Activated CD8-positive, alpha-beta memory T cell treated with anti-CD3 and anti-CD28 coated beads for 4 hours (primary cell): ENCODE measurements around the gene SEMA3A.
"Not testable (repeated sequence)": the region's sequence is repeated elsewhere in the genome, so short reads cannot be mapped to it uniquely, and the experiment has no call there.

Experiments used
- DNase-seq, 2 donors: peaks; one replicate each; pipeline ENCODE4 v3.0.0-alpha.2; 2020; ENCODE audit warnings: low read depth in 2 of 2

SEMA3A gene

DNA sequence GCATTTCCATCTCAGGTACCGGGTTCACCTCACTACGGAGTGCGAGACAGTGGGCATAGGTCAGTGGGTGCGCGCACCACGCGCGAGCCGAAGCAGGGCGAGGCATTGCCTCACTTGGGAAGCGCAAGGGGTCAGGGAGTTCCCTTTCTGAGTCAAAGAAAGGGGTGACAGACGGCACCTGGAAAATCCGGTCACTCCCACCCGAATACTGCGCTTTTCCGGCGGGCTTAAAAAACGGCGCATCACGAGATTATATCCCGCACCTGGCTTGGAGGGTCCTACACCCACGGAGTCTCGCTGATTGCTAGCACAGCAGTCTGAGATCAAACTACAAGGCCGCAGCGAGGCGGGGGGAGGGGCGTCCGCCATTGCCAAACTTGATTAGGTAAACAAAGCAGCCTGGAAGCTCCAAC is 132.1 kb downstream of the SEMA3A start:
- DNase-seq, result not testable (repeated sequence)

- DNase-seq, result no peak
Observed at GRCh38 chr7:84060760-84061261, 133.8 kb downstream of the SEMA3A start.

DNA sequence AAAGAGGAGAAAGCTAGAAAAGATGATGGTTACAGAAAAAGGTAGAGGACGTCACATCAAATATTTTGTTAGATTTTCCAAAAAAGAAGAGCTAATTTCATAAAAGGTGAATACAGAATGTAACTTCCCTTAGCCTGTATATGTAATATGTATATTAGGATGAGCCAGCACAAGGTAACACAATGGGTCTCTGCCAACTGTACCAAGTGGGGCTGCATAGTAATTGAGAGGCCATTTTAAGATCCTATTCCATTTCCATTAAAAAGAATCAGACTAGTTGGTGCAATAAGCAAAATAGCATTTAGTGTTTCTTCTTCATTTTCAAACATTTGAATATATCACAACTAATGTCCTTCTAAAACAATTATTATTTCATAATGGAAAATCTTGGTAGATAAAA is 134.6 kb downstream of the SEMA3A start:
- DNase-seq, result no peak

GRCh38 chr7:84058311-84059076 is 136.1 kb downstream of the SEMA3A start:
- no peak for DNase-seq

DNA sequence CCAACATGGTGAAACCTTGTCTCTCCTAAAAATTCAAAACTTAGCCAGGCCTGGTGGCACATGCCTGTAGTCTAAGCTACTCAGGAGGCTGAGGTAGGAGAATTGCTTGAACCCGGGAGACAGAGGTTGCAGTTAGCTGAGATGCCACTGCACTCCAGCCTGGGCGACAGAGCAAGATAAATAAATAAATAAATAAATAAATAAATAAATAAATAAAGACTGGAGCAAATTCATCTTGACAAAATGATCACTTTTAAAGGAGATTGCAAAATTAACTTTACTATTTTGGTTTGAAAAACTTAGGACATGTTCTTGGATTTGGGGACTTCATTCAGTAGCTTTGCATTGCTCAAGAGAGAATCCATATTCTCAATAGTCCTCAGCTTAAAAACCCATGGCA is 137.0 kb downstream of the SEMA3A start:
- no peak for DNase-seq

DNA sequence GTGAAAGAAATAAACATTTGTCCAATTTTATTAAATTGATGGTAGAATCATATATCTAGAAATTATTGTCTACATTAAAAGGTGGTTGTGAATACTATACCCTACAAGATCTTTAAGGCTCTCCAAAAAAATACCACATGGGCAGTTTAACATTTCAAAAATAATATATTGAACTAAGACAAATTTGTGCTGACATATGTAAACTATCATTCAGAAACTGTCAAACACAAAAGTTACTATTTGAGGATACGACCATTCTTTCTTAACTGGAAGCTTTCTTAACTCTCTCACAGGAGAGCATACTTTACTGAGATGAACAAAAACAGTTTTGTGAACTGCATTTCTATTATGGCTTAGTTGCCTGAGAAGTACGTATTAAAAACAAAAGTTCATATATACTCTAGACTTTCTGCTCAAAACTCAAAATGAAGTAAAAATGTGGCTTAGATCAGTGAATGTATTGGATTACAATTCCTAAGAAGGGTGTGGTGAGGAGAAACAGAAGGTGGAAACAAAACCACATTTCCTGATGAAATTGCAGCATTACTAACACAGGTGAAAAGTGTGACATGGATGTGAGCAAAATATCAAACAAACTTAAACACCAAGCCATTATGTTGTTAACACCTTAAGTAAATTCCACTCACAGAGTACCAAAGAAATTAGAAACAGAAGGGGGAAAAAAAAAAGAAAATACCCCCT is 138.5 kb downstream of the SEMA3A start:
- DNase-seq, result no peak

DNA sequence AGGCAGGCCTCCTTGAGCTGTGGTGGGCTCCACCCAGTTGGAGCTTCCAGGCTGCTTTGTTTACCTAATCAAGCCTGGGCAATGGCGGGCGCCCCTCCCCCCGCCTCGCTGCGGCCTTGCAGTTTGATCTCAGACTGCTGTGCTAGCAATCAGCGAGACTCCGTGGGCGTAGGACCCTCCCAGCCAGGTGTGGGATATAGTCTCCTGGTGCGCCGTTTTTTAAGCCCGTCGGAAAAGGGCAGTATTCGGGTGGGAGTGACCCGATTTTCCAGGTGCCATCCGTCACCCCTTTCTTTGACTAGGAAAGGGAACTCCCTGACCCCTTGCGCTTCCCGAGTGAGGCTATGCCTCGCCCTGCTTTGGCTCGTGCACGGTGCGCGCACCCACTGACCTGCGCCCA is 139.4 kb downstream of the SEMA3A start:
- DNase-seq, result not testable (repeated sequence)

GRCh38 chr7:84049071-84049836 is 145.3 kb downstream of the SEMA3A start:
- DNase-seq, result no peak

DNA sequence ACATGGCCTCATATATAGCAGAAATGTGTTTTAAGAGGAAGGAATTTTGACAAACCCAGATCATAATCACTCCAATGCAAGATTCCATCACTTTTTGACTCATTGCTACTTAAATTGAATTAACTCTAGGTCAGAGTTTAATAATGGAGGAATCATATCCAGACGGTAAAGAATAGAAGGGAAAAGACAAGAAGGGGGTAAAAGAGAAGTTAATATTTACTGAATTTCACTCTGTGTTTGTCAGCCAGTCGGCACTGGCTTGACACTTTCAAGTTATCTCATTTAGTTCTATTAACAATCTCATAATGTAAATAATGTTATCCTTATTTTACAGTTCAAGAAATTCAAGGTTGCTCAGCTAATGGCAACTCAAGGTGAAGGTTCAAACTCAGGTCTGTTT is 147.5 kb downstream of the SEMA3A start:
- no peak for DNase-seq

DNA sequence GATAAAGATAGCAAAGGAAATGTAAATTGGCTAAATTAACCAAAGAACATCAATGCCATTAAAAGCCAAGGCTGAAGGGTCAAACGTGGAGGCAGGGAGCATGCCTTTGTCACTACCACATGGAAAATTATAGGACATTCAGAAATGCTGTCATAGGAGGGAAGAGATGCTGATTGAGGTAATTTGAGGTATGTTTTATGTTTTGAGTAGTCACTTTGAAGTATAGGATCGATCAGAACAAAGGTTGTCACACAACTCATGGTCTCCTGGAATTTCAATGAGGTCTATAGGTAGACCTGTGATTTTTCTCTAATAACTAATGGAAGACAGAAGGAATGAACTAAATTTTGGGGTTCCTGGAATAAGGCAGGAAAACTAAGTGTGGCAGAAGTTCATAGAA is 149.8 kb downstream of the SEMA3A start:
- DNase-seq, result no peak

DNA sequence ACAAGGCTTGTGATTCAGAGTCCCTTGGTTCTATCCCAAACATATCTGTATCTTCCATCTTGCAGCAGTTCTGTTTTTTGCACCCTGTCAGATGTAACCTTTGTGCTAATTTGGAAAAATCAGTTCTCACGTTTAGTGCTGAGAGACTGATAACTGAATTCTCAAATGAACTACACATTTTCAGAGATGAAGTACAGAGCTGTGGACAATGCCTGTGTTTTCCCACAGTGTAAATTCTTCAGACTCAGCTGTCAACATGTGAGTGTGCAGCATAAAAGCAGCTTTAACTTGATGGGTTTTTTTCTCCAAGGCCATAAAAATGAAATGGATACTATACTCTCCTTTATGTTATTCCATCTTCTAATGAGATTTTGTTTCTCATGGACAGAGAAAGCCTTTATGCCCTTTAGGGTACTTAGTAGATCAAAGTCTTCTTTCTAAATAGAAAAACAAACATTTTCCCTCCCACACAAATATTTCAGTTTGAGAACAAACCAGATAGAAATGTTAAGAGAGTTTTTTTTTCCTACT is 150.9 kb downstream of the SEMA3A start:
- no peak for DNase-seq

DNA sequence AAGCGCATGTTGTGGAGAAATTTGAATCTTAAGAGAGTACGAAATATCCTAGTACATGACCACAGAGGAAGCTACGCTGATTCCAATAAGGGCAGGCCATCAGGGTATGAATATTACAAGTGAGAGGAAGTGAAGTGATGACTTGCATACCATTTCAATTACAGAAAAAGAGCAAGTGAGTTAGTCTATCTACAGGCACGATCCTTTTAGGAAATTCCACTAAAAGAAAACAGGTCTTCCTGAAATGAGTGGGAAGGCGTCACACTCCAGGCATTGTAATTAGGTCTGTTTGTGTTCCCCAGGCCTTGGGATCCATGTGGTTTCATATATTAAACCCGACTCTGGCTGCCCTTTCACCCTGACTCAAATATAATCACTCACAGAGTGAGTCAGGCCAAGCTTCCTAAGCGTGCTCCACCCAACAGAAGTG is 152.5 kb downstream of the SEMA3A start:
- no peak for DNase-seq

DNA sequence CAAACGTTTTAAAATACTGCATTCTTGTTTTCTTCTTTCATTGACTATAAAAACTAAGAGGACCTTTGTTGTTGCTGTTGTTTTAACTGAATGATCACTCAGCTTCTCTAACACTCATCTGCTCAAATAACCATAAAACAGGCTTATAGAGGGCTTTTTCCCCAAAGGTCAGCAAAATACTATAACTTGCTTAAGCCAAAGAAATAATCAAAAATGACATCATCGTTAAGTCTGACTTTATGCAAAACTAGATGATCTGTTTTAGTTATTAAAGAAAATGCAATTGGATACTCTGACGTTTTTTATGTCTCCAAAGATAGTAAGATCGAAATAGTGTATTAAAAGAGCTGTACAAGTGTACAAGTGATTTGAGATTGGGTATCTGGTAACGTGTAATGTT is 152.9 kb downstream of the SEMA3A start:
- no peak for DNase-seq

DNA sequence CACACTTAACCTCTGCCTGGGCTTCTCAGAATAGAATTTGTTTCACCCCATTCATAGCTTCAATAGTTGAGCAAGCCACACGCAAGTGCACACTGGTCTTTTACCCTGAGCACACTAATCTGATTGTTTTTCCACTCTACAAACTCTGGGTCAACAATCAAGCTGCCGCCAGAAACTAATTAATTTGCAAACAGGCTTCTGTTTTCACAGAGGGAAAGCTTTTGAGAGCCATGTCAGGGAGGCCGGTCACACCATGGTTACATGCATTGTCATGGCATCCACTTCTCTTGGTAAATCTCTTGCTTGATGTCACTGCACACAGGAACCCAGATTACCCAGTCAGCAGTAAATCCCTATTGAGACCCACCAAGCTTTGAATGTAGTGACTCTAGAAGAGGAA is 154.2 kb downstream of the SEMA3A start:
- DNase-seq, result no peak

GRCh38 chr7:84039432-84039831 is 155.2 kb downstream of the SEMA3A start:
- no peak for DNase-seq

DNA sequence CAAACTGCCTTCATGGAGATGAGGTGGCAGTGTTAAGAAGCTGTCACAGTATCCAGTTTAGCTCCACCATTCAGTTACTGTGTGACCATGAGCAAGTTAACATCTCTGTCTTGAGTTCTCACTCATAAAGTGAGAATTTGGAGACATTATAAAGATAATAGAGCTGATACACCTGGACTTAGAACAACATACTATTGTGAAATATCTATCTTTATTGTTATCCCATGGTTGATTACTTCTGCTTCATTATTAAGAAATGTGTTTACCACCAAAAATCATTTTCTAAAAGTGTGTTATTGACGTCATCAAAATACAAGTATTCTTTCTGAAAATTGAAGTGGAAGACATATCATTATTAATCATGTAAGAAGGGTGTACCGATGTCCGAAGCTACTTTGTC is 166.9 kb downstream of the SEMA3A start:
- no peak for DNase-seq

DNA sequence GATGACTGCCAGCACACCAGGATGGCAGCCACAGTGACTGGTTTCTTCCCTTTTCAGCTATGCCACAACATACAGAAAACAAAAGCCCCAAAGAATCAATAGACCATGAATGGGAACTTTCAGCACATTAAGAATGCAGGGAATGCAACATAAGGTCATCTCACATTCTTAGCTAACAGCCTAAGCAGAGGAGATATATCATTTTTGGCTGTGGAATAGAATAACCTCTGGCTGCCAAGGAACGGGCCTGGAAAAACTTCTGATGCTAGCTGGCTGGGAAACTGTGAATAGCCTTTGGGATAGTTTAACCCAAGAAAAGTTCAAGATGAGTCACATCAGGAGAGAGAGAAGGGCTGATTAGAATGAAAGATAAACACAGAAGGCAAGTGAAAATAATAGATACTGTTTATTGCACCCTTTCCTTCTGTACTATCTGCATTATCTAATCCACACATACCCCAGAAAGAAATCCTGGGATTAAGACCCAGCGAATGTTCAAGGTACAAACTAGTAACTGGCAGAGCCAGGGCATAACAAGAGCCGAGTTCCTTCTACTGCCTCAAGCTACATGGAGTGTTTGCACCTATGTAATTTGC is 169.2 kb downstream of the SEMA3A start:
- no peak for DNase-seq

DNA sequence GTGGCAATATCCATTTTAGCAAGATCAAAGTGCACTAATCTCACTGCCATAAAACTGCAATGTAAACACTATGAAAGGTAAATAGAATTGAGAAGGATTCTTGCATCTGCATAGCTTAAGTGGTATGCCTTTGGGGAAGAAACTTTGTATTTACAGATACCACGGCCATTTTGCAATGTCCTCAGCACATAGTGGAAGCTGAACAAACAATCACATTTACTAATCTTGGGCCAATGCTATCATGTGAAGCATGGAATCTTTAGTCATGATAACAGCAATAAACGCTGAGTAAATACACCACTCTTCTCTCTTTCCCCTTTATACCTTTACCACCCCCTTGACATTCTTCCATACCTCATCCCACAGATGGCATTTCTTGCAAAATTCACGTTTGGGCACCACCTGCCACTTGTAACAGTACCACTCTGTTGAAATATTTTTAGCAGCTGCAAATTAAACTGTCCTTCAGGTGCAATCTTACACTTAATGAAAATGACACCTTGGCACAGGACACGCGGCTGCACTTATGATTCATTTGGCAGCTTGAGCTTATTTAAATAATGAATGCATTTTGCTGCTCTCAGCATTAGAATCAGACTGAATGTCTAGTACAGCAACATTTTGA is 171.8 kb downstream of the SEMA3A start:
- no peak for DNase-seq

DNA sequence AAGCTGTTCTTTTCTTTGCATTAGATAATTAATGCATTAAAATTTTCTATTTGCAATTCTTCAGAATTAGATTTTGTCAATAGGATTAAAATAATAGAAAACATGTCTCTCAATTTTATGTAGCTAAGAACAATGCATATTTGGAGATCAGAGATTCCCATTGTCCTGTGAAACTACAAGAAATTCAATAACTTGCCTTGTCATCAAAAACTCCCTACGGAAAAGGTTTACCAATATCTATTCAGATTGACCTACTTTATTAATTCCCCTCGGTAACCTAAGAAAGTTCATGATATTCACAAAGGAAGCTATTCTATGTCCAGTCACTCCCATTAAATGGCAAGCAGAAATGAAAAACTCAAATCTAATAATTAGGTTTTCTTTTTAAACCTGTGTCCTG is 172.6 kb downstream of the SEMA3A start:
- DNase-seq, result no peak

DNA sequence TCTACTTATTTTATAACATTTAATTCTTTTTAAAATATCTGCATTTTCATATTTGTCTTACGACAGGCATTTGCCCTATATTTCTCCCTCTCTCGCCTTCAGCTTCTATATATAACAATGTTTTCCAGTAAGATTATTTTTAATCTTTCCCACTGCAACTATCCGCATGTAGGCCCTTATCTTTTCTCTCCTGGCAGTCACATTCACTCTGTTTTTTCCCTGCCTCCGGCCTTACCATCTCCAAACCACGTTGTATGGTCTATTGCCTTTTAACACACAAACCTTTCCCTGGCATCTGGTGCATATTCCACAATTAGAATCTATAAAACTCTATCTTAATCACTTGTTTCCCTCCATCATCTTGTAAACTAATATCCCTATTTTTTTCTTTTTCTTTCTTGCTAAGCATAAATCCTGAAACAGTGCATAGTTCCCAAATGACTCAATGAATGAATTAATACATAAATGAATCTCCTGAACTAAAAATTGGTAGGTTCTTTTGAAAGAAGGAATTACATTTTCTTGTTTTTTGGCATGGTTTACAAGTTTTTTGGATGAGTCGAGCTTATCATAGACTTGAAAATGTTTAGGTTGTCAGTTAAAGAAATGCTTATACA is 173.2 kb downstream of the SEMA3A start:
- DNase-seq, result no peak

DNA sequence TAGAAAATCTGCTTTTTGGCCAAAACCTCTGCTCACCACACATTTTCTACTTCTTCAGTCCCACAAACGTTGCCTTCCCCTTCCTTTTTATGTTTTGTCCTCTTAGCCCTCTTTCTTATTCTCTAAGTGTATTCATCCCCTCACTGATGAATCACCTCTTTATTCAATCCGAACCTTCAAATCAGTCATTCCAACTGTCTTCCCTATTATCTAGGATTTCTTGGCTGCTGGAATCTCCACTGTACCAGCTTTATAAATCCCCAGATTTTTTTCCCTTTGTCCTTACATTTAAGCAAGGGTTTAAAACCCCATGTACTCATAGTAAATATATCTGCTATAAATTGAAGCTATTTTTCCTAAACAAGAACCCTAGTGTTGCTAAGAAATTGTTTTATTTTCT is 176.9 kb downstream of the SEMA3A start:
- no peak for DNase-seq
